ENCODE data around the gene GAS2.

GRCh38 chr11:22822203-22822602 is 155.8 kb downstream of the GAS2 start:
- TF ChIP-seq CTCF (conservative IDR thresholded peaks at IDR 0.05) (no peak), EZH2 (IDR thresholded peaks at IDR 0.05; ENCODE audit: low read depth) (no peak)

Data from PC-9 (cell line).